WERI-Rb-1 (cell line): Measurements from ENCODE around the gene IMMT.
"Not testable (repeated sequence)": the region's sequence is repeated elsewhere in the genome, so short reads cannot be mapped to it uniquely, and the experiment has no call there.

Source experiments
- DNase-seq: peaks from one replicate; pipeline ENCODE4 v3.0.0-alpha.2; 2020
- H3K27ac ChIP-seq: fragments of 250-450 bp; sonication (Bioruptor Pico); 2 replicates; pipeline ENCODE4 v1.5.1; 2020; ENCODE audit warnings: mild to moderate bottlenecking, moderate library complexity
- H3K27me3 ChIP-seq: fragments of 250-450 bp; sonication (Bioruptor Pico); 2 replicates; pipeline ENCODE4 v1.5.1; 2021; ENCODE audit warnings: mild to moderate bottlenecking, low read depth, moderate library complexity; ENCODE audit not compliant: insufficient read depth, severe bottlenecking
- H3K36me3 ChIP-seq: fragments of 250-450 bp; sonication (Bioruptor Pico); 2 replicates; pipeline ENCODE4 v1.5.1; 2020; ENCODE audit warnings: mild to moderate bottlenecking, moderate library complexity
- H3K4me3 ChIP-seq: 2 replicates; pipeline ENCODE4 v1.5.1; 2011; ENCODE audit warnings: low read depth, mild to moderate bottlenecking, control low read depth, low read length
- H3K9me3 ChIP-seq: fragments of 250-450 bp; sonication (Bioruptor Pico); 2 replicates; pipeline ENCODE4 v1.5.1; 2021; ENCODE audit warnings: mild to moderate bottlenecking, moderate library complexity; ENCODE audit not compliant: severe bottlenecking
- CTCF ChIP-seq: IDR thresholded peaks from 2 replicates; pipeline ENCODE4 v1.5.1; 2011; ENCODE audit warnings: low read depth, mild to moderate bottlenecking, control low read depth, inconsistent platforms, low read length

IMMT gene

GRCh38 chr2:86195055-86195807 lies at the start of gene IMMT:
Gene IMMT, minus strand, starts transcription at chr2:86195462. Its CDS starts 80 bp downstream, at chr2:86195382.
- H3K9me3 ChIP-seq, result no peaks in the 10 kb centered on the region
- peak; percentile 97 for DNase-seq
- H3K4me3 ChIP-seq, result peak within 1 kb of the TSS; percentile 93
- TF ChIP-seq CTCF, result no peak
- peak within 1 kb of the TSS; percentile 99 for H3K27ac ChIP-seq
- H3K27me3 ChIP-seq, result no peaks in the 10 kb centered on the region
- H3K36me3 ChIP-seq, result peaks cover 11% of the 10 kb centered on the region

GRCh38 chr2:86244781-86245180 lies 49.5 kb upstream of the IMMT start:
- not testable (repeated sequence) for H3K27ac ChIP-seq, H3K27me3 ChIP-seq, H3K36me3 ChIP-seq, H3K9me3 ChIP-seq, DNase-seq, H3K4me3 ChIP-seq

GRCh38 chr2:86243950-86244733 lies 48.9 kb upstream of the IMMT start:
- DNase-seq, result no peak
- H3K9me3 ChIP-seq, result no peaks in the 10 kb centered on the region
- H3K4me3 ChIP-seq, result no peak overlapping the region
- no peak overlapping the region for H3K27ac ChIP-seq
- no peaks in the 10 kb centered on the region for H3K36me3 ChIP-seq
- no peaks in the 10 kb centered on the region for H3K27me3 ChIP-seq
- TF ChIP-seq CTCF, result no peak

GRCh38 chr2:86243272-86243671 lies 48.0 kb upstream of the IMMT start:
- DNase-seq, result no peak
- Histone ChIP-seq H3K36me3 (no peaks in the 10 kb centered on the region), H3K9me3 (no peaks in the 10 kb centered on the region), H3K4me3 (no peak overlapping the region), H3K27ac (no peak overlapping the region), H3K27me3 (no peaks in the 10 kb centered on the region)
- no peak for TF ChIP-seq CTCF

GRCh38 chr2:86241611-86242010 lies 46.3 kb upstream of the IMMT start:
- H3K9me3 ChIP-seq, result no peaks in the 10 kb centered on the region
- TF ChIP-seq CTCF, result no peak
- H3K36me3 ChIP-seq, result no peaks in the 10 kb centered on the region
- H3K27ac ChIP-seq, result no peak overlapping the region
- no peak overlapping the region for H3K4me3 ChIP-seq
- no peak for DNase-seq
- H3K27me3 ChIP-seq, result no peaks in the 10 kb centered on the region

GRCh38 chr2:86240251-86240650 lies 45.0 kb upstream of the IMMT start:
- H3K27me3 ChIP-seq, result no peaks in the 10 kb centered on the region
- no peak for TF ChIP-seq CTCF

More at GRCh38 chr2:86240251-86240650, 45.0 kb upstream of the IMMT start:
- Histone ChIP-seq H3K9me3 (no peaks in the 10 kb centered on the region), H3K4me3 (no peak overlapping the region), H3K27ac (no peak overlapping the region), H3K36me3 (no peaks in the 10 kb centered on the region)
- DNase-seq, result no peak
